Measurements from ENCODE around the gene EIF2S3.

DNA sequence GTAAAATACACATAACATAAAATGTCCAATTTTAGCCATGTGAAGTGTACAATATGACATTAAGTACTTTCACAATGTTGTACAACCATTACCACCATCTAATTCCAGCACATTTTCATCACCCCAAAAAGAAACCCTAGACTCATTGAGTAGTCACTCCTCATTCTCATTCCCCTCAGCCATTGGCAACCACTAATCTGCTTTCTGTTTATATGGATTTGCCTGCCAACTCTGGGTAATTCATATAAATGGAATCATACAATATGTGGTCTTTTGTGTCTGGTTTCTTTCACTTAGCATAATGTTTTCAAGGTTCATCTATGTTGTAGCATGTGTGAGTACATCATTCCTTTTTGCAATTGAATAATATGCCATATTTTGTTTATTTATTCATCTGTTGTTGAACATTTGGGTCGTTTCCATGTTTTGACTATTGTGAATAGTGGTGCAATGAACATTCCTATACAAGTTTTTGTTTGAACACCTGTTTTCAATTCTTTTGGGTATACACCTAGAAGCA is 43.0 kb downstream of the EIF2S3 start:
- TF ChIP-seq POLR2A (IDR thresholded peaks at IDR 0.05) = no peak
- TF ChIP-seq, protein P1, sequence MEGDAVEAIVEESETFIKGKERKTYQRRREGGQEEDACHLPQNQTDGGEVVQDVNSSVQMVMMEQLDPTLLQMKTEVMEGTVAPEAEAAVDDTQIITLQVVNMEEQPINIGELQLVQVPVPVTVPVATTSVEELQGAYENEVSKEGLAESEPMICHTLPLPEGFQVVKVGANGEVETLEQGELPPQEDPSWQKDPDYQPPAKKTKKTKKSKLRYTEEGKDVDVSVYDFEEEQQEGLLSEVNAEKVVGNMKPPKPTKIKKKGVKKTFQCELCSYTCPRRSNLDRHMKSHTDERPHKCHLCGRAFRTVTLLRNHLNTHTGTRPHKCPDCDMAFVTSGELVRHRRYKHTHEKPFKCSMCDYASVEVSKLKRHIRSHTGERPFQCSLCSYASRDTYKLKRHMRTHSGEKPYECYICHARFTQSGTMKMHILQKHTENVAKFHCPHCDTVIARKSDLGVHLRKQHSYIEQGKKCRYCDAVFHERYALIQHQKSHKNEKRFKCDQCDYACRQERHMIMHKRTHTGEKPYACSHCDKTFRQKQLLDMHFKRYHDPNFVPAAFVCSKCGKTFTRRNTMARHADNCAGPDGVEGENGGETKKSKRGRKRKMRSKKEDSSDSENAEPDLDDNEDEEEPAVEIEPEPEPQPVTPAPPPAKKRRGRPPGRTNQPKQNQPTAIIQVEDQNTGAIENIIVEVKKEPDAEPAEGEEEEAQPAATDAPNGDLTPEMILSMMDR (IDR thresholded peaks at IDR 0.05) = no peak

Measured in Peyer's patch (tissue), 4 donors.